GM19240 (cell line): ENCODE data around the gene FRMD5.

ENCODE experiments used
- DNase-seq: peaks from one replicate; pipeline ENCODE4 v3.0.0; 2011; ENCODE audit warnings: low spot score; ENCODE audit not compliant: insufficient read length

Gene FRMD5

DNA sequence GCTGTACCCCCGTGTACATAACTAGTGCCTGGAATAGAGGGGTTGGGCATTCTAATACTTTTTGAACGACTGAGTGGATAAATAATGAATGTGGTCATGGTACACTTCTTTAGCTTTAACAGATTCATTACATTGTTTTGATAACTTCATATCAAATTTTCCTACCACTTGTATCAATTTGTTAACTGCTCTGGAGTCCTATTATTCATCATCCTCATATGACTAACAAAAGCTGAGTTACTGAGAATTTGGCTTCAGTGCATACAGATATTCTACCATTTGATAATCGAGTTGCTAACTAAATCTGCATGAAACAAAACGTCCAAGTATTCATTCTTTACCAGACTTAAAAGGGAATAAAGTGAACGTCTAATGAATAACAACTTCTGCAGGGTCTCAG is 31.7 kb downstream of the FRMD5 start:
- no peak for DNase-seq

DNA sequence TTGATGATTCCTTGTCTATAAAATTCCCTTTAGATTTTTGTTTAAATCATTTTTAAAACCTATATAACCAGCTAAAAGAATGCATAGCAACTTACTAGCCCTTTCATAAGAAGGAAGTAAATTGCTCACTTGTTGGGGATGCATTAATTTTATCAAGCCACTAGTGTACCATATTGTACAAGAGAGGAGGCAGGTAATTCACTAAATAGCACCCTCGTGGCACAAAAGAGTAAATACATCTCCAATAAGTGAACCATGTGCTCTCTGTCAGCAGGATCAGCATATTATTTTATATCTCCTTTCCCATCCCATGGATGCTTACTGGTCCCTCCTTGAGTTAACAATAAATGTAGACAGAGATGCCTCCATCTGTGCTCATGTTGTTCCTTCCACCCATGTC is 34.3 kb downstream of the FRMD5 start:
- DNase-seq, result no peak

DNA sequence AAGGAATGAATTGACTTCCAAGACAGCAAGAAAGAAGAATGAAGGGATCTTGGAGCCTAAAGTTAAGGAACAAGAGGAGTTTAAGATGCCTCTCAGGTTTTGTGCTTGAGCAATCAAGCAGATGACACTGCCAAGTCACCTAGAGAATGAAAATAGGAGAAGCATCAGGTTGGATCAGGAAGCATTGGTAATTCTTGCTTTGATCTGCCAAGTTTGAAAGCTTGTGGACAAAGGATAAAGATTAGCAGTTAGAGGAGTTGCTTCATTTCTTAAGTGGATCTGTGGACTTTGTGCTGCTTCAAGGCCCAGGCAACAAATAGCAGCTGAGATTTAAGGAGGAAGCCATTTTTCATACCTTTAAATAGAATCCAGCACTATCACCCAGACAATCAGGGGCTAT is 35.6 kb downstream of the FRMD5 start:
- no peak for DNase-seq

- no peak for DNase-seq
These were observed 37.0 kb downstream of the FRMD5 start for GRCh38 chr15:44158111-44158510.

GRCh38 chr15:44157679-44158078 is 37.4 kb downstream of the FRMD5 start:
- no peak for DNase-seq

GRCh38 chr15:44153352-44153751 is 41.7 kb downstream of the FRMD5 start:
- no peak for DNase-seq

- DNase-seq, result no peak
These were observed 45.8 kb downstream of the FRMD5 start for GRCh38 chr15:44149224-44149623.

GRCh38 chr15:44148580-44148979 is 46.5 kb downstream of the FRMD5 start:
- DNase-seq, result no peak

- DNase-seq, result no peak
These were observed 47.4 kb downstream of the FRMD5 start for GRCh38 chr15:44147636-44148035.

- no peak for DNase-seq
These were observed 49.6 kb downstream of the FRMD5 start for GRCh38 chr15:44145495-44145894.

DNA sequence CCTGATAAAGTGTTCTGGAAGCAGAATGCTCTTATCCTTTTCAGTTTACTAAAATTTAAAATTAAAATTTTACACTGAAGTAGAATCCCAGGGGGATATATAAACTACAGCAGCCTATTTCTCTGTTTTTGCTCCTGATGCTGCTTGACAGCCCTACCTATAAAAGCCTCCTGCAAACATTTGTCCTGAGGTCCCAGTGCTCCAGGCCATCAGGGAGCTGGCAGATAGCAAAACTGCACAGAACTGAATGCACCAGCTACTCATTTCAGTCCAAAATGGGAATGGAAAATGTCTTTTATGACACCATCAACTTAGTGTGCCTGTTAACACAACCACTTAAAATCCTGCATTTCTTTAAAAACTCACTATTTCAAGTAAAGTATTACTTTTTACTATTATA is 50.1 kb downstream of the FRMD5 start:
- no peak for DNase-seq

DNA sequence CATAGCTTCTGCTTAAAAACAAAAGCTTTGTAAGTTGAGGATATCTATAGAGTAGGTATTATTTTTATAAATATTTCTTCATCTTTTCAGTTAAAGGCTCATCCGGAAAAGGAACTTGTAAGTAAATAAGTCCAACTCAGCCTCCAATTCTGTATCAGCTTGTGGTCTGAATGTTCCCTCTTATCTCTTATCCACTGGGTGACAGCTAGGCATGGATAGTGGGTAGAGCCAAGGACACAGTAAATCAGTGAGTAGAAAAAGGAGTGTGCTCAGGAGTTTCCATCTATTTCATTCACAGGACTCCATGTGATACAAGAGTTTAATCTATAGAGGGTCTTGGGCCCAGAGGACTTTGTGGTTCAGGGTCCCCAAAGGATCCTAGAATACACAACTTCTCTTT is 50.9 kb downstream of the FRMD5 start:
- no peak for DNase-seq

DNA sequence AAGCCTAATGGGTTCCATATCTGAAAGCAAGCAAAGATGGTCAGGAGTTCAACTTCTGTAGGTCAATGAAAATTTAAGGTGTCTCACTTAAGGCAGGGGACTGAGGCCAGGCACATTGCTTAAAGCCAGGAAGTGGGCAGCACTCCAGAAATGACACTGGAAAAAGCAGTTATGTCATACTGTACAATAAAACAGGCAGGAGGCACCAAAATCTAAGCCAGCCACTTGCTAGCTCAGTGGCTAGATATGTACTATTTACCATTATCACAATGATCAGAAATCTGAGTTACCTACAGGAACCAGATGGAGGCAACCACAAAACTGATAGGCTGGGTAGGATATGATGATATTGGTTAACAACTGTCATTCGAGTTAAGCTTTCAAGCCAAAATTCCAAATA is 57.3 kb downstream of the FRMD5 start:
- DNase-seq, result no peak

DNA sequence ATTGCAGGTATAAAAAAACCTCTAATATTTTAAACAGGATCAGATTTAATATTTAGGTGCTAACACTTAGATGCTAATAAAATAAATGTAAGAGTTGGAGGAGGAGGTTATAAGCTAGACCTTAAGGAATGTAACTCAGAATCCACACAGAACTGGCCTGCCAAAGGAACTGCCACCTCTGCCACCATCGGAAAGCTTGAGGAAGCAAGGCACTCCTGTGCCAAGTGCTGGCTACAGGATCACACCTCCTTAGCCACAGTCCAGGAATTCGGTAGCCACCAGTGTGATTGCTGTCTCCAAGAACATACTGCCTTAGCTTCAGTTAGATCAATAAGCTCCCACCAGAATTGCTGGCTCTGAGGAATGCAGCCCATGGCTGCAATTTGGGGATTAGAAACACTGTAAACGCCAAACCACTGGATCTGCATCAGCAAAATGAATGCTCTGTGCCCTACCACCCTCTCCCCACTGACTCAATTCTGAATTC is 58.0 kb downstream of the FRMD5 start:
- DNase-seq, result no peak

- DNase-seq, result no peak
These were observed 63.0 kb downstream of the FRMD5 start for GRCh38 chr15:44132057-44132456.

DNA sequence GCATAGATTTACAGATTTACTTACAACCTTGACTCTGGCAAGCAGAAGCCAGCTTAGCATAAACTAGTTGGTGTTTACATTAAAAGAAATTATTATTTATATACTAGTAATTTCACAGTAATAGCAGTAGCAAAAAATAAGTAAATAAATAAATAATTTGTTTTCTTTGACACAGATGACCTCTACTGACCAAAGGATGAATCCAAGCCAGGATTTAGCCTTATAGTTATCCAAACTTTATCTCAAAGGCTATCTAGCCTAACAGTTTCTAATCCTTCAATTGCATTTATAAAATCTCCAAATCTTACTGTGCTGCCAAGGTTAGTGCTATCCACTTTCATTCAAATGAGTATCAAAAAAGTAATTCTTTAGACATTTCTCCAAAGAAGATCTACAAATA is 64.3 kb downstream of the FRMD5 start:
- DNase-seq, result no peak

- no peak for DNase-seq
These were observed 65.2 kb downstream of the FRMD5 start for GRCh38 chr15:44129911-44130310.

DNA sequence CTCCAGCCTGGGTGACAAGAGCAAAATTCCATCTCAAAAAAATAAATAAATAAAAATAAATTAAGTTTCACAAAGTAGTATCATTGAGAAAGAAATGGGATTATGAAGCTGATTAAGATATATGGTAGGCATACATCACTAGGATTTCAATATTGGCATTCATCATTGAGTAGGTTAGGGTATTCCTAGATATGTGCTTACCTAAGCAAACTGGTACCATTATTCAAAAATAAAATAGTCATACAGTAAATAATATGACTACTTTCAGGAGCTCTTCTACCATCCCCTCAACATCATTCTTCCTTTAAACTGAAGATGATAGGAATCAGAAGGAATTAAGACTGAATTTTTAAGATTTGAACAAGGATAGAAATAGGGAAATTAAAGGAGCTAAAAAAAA is 66.6 kb downstream of the FRMD5 start:
- DNase-seq, result no peak

- no peak for DNase-seq
These were observed 69.2 kb downstream of the FRMD5 start for GRCh38 chr15:44125879-44126278.

- no peak for DNase-seq
These were observed 92.3 kb downstream of the FRMD5 start for GRCh38 chr15:44102675-44103254.

DNA sequence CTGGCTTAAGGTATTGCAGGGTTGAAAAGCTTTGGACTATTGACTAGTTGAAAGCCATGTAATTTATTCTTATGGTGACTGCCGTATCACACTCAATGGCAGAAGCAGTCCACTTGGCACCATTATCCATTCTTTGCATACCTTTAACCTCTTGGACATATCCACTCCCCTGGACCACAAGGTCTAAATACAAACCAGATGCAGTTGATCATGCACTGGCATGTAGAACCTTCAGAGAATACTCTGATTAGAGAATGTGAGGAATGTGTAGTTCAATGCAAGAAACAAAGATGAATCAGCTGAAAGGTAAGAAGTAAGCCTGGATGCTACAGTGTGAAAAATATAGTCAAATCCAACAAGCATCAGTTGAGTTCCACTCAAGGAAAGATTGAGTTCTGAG is 93.1 kb downstream of the FRMD5 start:
- DNase-seq, result no peak

- no peak for DNase-seq
These were observed 93.8 kb downstream of the FRMD5 start for GRCh38 chr15:44101286-44101685.

- DNase-seq, result no peak
These were observed 95.4 kb downstream of the FRMD5 start for GRCh38 chr15:44099671-44100070.

DNA sequence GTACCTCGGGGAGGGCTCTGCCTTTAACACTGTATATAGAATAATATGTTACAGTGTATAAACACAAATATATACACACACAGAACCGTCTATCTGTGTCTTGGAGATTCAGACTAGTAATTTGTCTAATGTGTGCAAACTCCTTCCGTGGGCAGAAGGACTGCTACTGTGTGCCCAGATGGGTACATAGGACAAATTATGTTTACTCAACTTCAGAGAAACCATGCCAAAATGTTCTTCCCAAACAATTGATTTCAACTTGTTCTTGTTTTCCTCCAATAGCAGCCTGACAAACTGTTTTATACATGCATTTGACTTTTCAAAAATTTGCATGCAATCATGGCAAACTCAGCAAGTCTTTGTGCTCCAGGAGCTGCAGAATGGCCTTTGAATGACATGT is 97.5 kb downstream of the FRMD5 start:
- no peak for DNase-seq
